Neural cell (in vitro differentiated cells): ENCODE results near the gene HOXB5. TPM values are rescaled to one million over a fixed set of nuclear protein-coding genes. Genes with fewer than 3 reads are reported as not detected.

Source experiments
- H2AFZ ChIP-seq: fragments of 200-600, 300-800 bp; sonication (generic), shearing (Covaris generic); 2 replicates; pipeline ENCODE4 v1.6.0; 2014; ENCODE audit warnings: low read depth, mild to moderate bottlenecking, antibody characterized with exemption, low read length, moderate library complexity
- H3F3A ChIP-seq: fragments of 200-600 bp; shearing (Covaris generic); 2 replicates; pipeline ENCODE4 v1.6.1; 2016; ENCODE audit warnings: mild to moderate bottlenecking, moderate library complexity, mixed read lengths, antibody characterized with exemption, low read length; ENCODE audit not compliant: insufficient read depth, poor library complexity, severe bottlenecking
- H3K27ac ChIP-seq: fragments of 200-600, 300-800 bp; sonication (generic), shearing (Covaris generic); 2 replicates; pipeline ENCODE4 v1.5.1; 2014; ENCODE audit warnings: mild to moderate bottlenecking, low read length, moderate library complexity
- H3K27me3 ChIP-seq: fragments of 300-800, 200-600 bp; sonication (generic), shearing (Covaris generic); 2 replicates; pipeline ENCODE4 v1.6.0; 2014; ENCODE audit warnings: mild to moderate bottlenecking, low read depth, low read length, moderate library complexity; ENCODE audit not compliant: insufficient read depth
- H3K36me3 ChIP-seq: fragments of 300-800, 200-600 bp; sonication (generic), shearing (Covaris generic); 2 replicates; pipeline ENCODE4 v1.5.1; 2014; ENCODE audit warnings: mild to moderate bottlenecking, antibody characterized with exemption, low read length, moderate library complexity; ENCODE audit not compliant: insufficient read depth
- H3K4me2 ChIP-seq: fragments of 300-800, 200-600 bp; sonication (generic), shearing (Covaris generic); 2 replicates; pipeline ENCODE4 v1.6.0; 2014; ENCODE audit warnings: mild to moderate bottlenecking, low read length
- H3K4me3 ChIP-seq: fragments of 300-800, 200-600 bp; sonication (generic), shearing (Covaris generic); 2 replicates; pipeline ENCODE4 v1.5.1; 2014; ENCODE audit warnings: mild to moderate bottlenecking, low read length, moderate library complexity
- H3K79me2 ChIP-seq: fragments of 200-600 bp; shearing (Covaris generic); replicated peaks from 2 replicates; pipeline ENCODE4 v1.6.0; 2014; ENCODE audit warnings: mild to moderate bottlenecking, low read length, moderate library complexity; ENCODE audit not compliant: insufficient read depth
- H3K9ac ChIP-seq: fragments of 300-800, 200-600 bp; sonication (generic), shearing (Covaris generic); 2 replicates; pipeline ENCODE4 v1.6.1; 2016; ENCODE audit warnings: mild to moderate bottlenecking, low read length, mixed read lengths
- H3K9me2 ChIP-seq: fragments of 200-600 bp; shearing (Covaris generic); 2 replicates; pipeline ENCODE4 v1.6.1; 2016; ENCODE audit warnings: mild to moderate bottlenecking, low read length, mixed read lengths; ENCODE audit not compliant: insufficient read depth
- H3K9me3 ChIP-seq: fragments of 200-600, 300-800 bp; sonication (generic), shearing (Covaris generic); 2 replicates; pipeline ENCODE4 v1.6.1; 2016; ENCODE audit warnings: mild to moderate bottlenecking, mixed run types, low read length, moderate library complexity, mixed read lengths
- H4K20me1 ChIP-seq: fragments of 200-600 bp; shearing (Covaris generic); 2 replicates; pipeline ENCODE4 v1.6.1; 2016; ENCODE audit warnings: mild to moderate bottlenecking, mixed run types; ENCODE audit not compliant: insufficient read depth
- EP300 ChIP-seq: fragments of 450-650 bp; conservative IDR thresholded peaks from 2 replicates; pipeline ENCODE4 v1.6.1; 2014; ENCODE audit warnings: antibody characterized with exemption, mild to moderate bottlenecking, moderate library complexity; ENCODE audit not compliant: poor library complexity, severe bottlenecking
- EZH2 ChIP-seq: fragments of 200-600, 300-800 bp; shearing (Covaris generic), sonication (generic); IDR thresholded peaks from 2 replicates; pipeline ENCODE4 v1.6.1; 2014; ENCODE audit warnings: antibody characterized with exemption, low read length, borderline replicate concordance, mild to moderate bottlenecking; ENCODE audit not compliant: insufficient read depth, poor library complexity, severe bottlenecking
- MXI1 ChIP-seq: fragments of 450-650 bp; conservative IDR thresholded peaks from 2 replicates; pipeline ENCODE4 v1.6.1; 2014; ENCODE audit warnings: antibody characterized with exemption, mild to moderate bottlenecking; ENCODE audit not compliant: poor library complexity, severe bottlenecking
- POLR2AphosphoS5 ChIP-seq: IDR thresholded peaks from 2 replicates; pipeline ENCODE4 v1.6.1; 2012
- RAD21 ChIP-seq: fragments of 450-650 bp; conservative IDR thresholded peaks from 2 replicates; pipeline ENCODE4 v1.6.1; 2014; ENCODE audit warnings: antibody characterized with exemption, mild to moderate bottlenecking, moderate library complexity
- SMC3 ChIP-seq: fragments of 450-650 bp; conservative IDR thresholded peaks from 2 replicates; pipeline ENCODE4 v1.6.1; 2014; ENCODE audit warnings: antibody characterized with exemption, mild to moderate bottlenecking, moderate library complexity; ENCODE audit not compliant: poor library complexity
- TAF1 ChIP-seq: IDR thresholded peaks from 2 replicates; pipeline ENCODE4 v1.6.1; 2012; ENCODE audit warnings: low read depth
- polyA plus RNA-seq: library from polyadenylated mRNA; depleted of rRNA; stranded (reverse); fragments of >200 nt; gene quantifications from 2 replicates; pipeline ENCODE4 v1.2.3, GENCODE V29; 2014
- TF ChIP-seq, protein P1 (sequence below): fragments of 450-650 bp; IDR thresholded peaks from 2 replicates; pipeline ENCODE4 v1.5.1; 2014; ENCODE audit warnings: antibody characterized with exemption, mild to moderate bottlenecking, moderate library complexity; ENCODE audit not compliant: poor library complexity, severe bottlenecking
- TF ChIP-seq, protein P2 (sequence below): IDR thresholded peaks from 2 replicates; pipeline ENCODE4 v1.6.1; 2012; ENCODE audit warnings: borderline replicate concordance

The HOXB5 gene
- polyA plus RNA-seq, 1 donor from 2014 or later: not detected

DNA sequence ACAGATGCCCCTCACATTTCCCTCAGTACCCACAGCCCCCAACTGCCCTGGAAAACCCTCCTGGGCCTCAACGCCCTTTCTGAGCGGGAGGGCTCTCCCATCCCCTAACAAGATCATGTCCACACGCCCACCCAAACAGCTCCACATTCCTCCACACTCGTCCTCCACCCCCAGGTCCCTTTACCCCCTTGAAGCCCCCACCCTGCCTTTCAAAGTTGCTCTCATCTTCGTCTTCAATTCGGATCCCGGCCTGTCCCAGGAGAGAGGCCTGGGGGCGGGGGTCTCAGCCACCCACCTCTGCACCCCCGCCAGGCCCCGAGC lies 29.8 kb downstream of the HOXB5 start:
- Histone ChIP-seq H3K27ac (no peak overlapping the region), H4K20me1 (no peaks in the 10 kb centered on the region)

DNA sequence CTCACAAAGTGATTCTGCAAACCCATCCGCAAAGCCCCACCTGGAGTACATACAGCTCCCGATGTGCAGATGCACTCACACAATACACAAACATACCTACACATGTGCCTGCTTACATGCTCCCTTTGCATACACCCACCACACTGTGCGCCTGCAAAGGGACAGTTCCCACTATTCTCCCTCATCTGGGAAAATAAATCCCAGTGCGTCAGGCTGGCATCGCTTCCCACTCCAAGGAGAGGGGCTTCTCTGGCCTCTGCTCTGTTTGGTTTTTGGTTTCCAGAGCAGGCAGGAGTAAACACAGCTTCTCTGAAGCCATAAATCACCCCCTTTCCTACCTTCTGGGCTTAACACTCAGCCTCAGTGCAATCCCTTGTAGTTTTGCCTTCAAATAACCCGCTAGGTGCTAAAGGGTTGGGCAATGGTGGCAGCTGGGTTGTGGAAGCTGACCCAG lies 30.2 kb downstream of the HOXB5 start:
- no peaks in the 10 kb centered on the region for H3K79me2 ChIP-seq
- no peaks in the 10 kb centered on the region for H3K36me3 ChIP-seq
- no peak overlapping the region for H3K9ac ChIP-seq
- TF ChIP-seq POLR2AphosphoS5 (no peak), TAF1 (no peak), EZH2 (no peak), RAD21 (no peak), SMC3 (no peak), MXI1 (no peak), EP300 (no peak)
- TF ChIP-seq, protein P1, sequence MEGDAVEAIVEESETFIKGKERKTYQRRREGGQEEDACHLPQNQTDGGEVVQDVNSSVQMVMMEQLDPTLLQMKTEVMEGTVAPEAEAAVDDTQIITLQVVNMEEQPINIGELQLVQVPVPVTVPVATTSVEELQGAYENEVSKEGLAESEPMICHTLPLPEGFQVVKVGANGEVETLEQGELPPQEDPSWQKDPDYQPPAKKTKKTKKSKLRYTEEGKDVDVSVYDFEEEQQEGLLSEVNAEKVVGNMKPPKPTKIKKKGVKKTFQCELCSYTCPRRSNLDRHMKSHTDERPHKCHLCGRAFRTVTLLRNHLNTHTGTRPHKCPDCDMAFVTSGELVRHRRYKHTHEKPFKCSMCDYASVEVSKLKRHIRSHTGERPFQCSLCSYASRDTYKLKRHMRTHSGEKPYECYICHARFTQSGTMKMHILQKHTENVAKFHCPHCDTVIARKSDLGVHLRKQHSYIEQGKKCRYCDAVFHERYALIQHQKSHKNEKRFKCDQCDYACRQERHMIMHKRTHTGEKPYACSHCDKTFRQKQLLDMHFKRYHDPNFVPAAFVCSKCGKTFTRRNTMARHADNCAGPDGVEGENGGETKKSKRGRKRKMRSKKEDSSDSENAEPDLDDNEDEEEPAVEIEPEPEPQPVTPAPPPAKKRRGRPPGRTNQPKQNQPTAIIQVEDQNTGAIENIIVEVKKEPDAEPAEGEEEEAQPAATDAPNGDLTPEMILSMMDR: no peak
- TF ChIP-seq, protein P2, sequence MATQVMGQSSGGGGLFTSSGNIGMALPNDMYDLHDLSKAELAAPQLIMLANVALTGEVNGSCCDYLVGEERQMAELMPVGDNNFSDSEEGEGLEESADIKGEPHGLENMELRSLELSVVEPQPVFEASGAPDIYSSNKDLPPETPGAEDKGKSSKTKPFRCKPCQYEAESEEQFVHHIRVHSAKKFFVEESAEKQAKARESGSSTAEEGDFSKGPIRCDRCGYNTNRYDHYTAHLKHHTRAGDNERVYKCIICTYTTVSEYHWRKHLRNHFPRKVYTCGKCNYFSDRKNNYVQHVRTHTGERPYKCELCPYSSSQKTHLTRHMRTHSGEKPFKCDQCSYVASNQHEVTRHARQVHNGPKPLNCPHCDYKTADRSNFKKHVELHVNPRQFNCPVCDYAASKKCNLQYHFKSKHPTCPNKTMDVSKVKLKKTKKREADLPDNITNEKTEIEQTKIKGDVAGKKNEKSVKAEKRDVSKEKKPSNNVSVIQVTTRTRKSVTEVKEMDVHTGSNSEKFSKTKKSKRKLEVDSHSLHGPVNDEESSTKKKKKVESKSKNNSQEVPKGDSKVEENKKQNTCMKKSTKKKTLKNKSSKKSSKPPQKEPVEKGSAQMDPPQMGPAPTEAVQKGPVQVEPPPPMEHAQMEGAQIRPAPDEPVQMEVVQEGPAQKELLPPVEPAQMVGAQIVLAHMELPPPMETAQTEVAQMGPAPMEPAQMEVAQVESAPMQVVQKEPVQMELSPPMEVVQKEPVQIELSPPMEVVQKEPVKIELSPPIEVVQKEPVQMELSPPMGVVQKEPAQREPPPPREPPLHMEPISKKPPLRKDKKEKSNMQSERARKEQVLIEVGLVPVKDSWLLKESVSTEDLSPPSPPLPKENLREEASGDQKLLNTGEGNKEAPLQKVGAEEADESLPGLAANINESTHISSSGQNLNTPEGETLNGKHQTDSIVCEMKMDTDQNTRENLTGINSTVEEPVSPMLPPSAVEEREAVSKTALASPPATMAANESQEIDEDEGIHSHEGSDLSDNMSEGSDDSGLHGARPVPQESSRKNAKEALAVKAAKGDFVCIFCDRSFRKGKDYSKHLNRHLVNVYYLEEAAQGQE: no peak
- no peaks in the 10 kb centered on the region for H3F3A ChIP-seq
- no peak overlapping the region for H3K27ac ChIP-seq
- H2AFZ ChIP-seq: no peak overlapping the region
- H3K9me3 ChIP-seq: no peaks in the 10 kb centered on the region
- H3K27me3 ChIP-seq: peaks cover 99% of the 10 kb centered on the region
- H4K20me1 ChIP-seq: no peaks in the 10 kb centered on the region
- no peak overlapping the region for H3K4me3 ChIP-seq
- H3K9me2 ChIP-seq: no peaks in the 10 kb centered on the region
- H3K4me2 ChIP-seq: no peak overlapping the region

More for the DNA sequence above, 29.8 kb downstream of the HOXB5 start:
- H3K9ac ChIP-seq: no peak overlapping the region
- no peaks in the 10 kb centered on the region for H3F3A ChIP-seq
- no peak overlapping the region for H3K4me2 ChIP-seq
- H3K4me3 ChIP-seq: no peak overlapping the region
- H3K9me3 ChIP-seq: no peaks in the 10 kb centered on the region
- H3K36me3 ChIP-seq: no peaks in the 10 kb centered on the region
- H2AFZ ChIP-seq: no peak overlapping the region
- no peaks in the 10 kb centered on the region for H3K79me2 ChIP-seq
- H3K27me3 ChIP-seq: peaks cover 99% of the 10 kb centered on the region
- H3K9me2 ChIP-seq: no peaks in the 10 kb centered on the region
- TF ChIP-seq EP300: no peak
- no peak for TF ChIP-seq EZH2
- TF ChIP-seq, protein P2: no peak
- TF ChIP-seq, protein P1: no peak
- TF ChIP-seq POLR2AphosphoS5: no peak
- TF ChIP-seq SMC3: no peak
- no peak for TF ChIP-seq MXI1
- no peak for TF ChIP-seq TAF1
- no peak for TF ChIP-seq RAD21
